HG03066 (cell line): Measurements from ENCODE around the gene FOXL3.

Source experiments
- ATAC-seq: cut with Tn5 transposase; IDR thresholded peaks from one replicate; pipeline ENCODE4 v1.9.1; 2021; ENCODE audit warnings: low read depth; ENCODE audit not compliant: unreplicated experiment

Gene FOXL3

GRCh38 chr7:318878-319661, 29.1 kb downstream of the FOXL3 start:
- no peak for ATAC-seq

- ATAC-seq = no peak
Observed at GRCh38 chr7:320297-320696, 30.3 kb downstream of the FOXL3 start.

- no peak for ATAC-seq
Observed at GRCh38 chr7:322111-322671, 32.2 kb downstream of the FOXL3 start.

- no peak for ATAC-seq
Observed at GRCh38 chr7:322708-323111, 32.7 kb downstream of the FOXL3 start.

GRCh38 chr7:323410-323809, 33.4 kb downstream of the FOXL3 start:
- ATAC-seq = no peak

- no peak for ATAC-seq
Observed at GRCh38 chr7:324011-324410, 34.0 kb downstream of the FOXL3 start.

GRCh38 chr7:325051-325798, 35.3 kb downstream of the FOXL3 start:
- no peak for ATAC-seq

- ATAC-seq = no peak
Observed at GRCh38 chr7:325811-326210, 35.8 kb downstream of the FOXL3 start.

- no peak for ATAC-seq
Observed at GRCh38 chr7:326273-326672, 36.3 kb downstream of the FOXL3 start.

- ATAC-seq = no peak
Observed at GRCh38 chr7:326809-327232, 36.9 kb downstream of the FOXL3 start.

- ATAC-seq = no peak
Observed at GRCh38 chr7:327233-327931, 37.4 kb downstream of the FOXL3 start.

GRCh38 chr7:327991-328702, 38.2 kb downstream of the FOXL3 start:
- no peak for ATAC-seq

- no peak for ATAC-seq
Observed at GRCh38 chr7:329691-330281, 39.8 kb downstream of the FOXL3 start.

GRCh38 chr7:330511-331230, 40.7 kb downstream of the FOXL3 start:
- ATAC-seq = no peak

GRCh38 chr7:332020-332517, 42.1 kb downstream of the FOXL3 start:
- no peak for ATAC-seq

GRCh38 chr7:332646-333392, 42.8 kb downstream of the FOXL3 start:
- no peak for ATAC-seq

GRCh38 chr7:333393-333764, 43.4 kb downstream of the FOXL3 start:
- ATAC-seq = no peak

- no peak for ATAC-seq
Observed at GRCh38 chr7:334618-335357, 44.8 kb downstream of the FOXL3 start.
